Vagina (tissue), 2 donors: Measurements from ENCODE around the gene ADGRG3.

ENCODE experiments used
- POLR2A ChIP-seq, 2 donors: fragments of 450-650 bp; IDR thresholded peaks; one replicate each; pipeline ENCODE4 v1.6.1; 2017; ENCODE audit warnings: antibody characterized with exemption in 2 of 2, mild to moderate bottlenecking in 2 of 2, moderate library complexity in 2 of 2
- POLR2AphosphoS5 ChIP-seq, 2 donors: sonication (generic); formaldehyde crosslinking; IDR thresholded peaks; one replicate each; pipeline ENCODE4 v1.9.0; 2017; ENCODE audit warnings: antibody characterized with exemption in 2 of 2, mild to moderate bottlenecking in 2 of 2, low read depth in 1 of 2; ENCODE audit not compliant: insufficient read depth in 1 of 2
- TF ChIP-seq, protein P1 (sequence below), 3 experiments: fragments of 450-650 bp in 2 of 3; fragments of 200-600 bp in 1 of 3; sonication (generic) in 1 of 3; IDR thresholded peaks; one replicate each; pipeline ENCODE4 v1.5.1; 2017 to 2019; ENCODE audit warnings: antibody characterized with exemption in 3 of 3, mild to moderate bottlenecking in 2 of 3, moderate library complexity in 2 of 3

GRCh38 chr16:57653936-57654335 lies 14.2 kb upstream of the ADGRG3 start:
- TF ChIP-seq, protein P1, sequence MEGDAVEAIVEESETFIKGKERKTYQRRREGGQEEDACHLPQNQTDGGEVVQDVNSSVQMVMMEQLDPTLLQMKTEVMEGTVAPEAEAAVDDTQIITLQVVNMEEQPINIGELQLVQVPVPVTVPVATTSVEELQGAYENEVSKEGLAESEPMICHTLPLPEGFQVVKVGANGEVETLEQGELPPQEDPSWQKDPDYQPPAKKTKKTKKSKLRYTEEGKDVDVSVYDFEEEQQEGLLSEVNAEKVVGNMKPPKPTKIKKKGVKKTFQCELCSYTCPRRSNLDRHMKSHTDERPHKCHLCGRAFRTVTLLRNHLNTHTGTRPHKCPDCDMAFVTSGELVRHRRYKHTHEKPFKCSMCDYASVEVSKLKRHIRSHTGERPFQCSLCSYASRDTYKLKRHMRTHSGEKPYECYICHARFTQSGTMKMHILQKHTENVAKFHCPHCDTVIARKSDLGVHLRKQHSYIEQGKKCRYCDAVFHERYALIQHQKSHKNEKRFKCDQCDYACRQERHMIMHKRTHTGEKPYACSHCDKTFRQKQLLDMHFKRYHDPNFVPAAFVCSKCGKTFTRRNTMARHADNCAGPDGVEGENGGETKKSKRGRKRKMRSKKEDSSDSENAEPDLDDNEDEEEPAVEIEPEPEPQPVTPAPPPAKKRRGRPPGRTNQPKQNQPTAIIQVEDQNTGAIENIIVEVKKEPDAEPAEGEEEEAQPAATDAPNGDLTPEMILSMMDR (IDR thresholded peaks at IDR 0.05), result no peak
- no peak for TF ChIP-seq POLR2A (IDR thresholded peaks at IDR 0.05)
- TF ChIP-seq POLR2AphosphoS5 (IDR thresholded peaks at IDR 0.05; ENCODE audit: insufficient read depth in 1 of 2, low read depth in 1 of 2), result peak in 1 of 2 donors; percentile 8
